Lung (tissue), 16 donors: ENCODE measurements around the gene PSG2. TPM values are rescaled to one million over a fixed set of nuclear protein-coding genes. Genes with fewer than 3 reads are reported as not detected.
A peak's percentile ranks its signal among the peaks of the same experiment; 100 is the strongest.
"Not testable (repeated sequence)": the region's sequence is repeated elsewhere in the genome, so short reads cannot be mapped to it uniquely, and the experiment has no call there.

Experiments used
- ATAC-seq: fragments of 200-7000 bp; cut with Tn5 transposase; one replicate; pipeline ENCODE4 v1.9.1; 2020; ENCODE audit warnings: moderate number of reproducible peaks; ENCODE audit not compliant: insufficient read depth, low FRiP score
- DNase-seq, 3 donors: peaks; one replicate each; pipeline ENCODE4 v3.0.0-alpha.2; 2013 to 2017
- H3K27ac ChIP-seq, 2 donors: one replicate each; pipeline ENCODE4 v1.5.1; 2013; ENCODE audit warnings: mild to moderate bottlenecking in 2 of 2, moderate library complexity in 2 of 2, control low read depth in 1 of 2, inconsistent platforms in 1 of 2, low read depth in 1 of 2, low read length in 1 of 2
- H3K27me3 ChIP-seq, 3 donors: one replicate each; pipeline ENCODE4 v1.5.1; 2013; ENCODE audit warnings: low read length in 2 of 3; ENCODE audit not compliant: control insufficient read depth in 3 of 3, insufficient read depth in 3 of 3
- H3K36me3 ChIP-seq, 4 donors: one replicate each; pipeline ENCODE4 v1.5.1; 2013; ENCODE audit warnings: low read length in 4 of 4, mild to moderate bottlenecking in 1 of 4, moderate library complexity in 1 of 4; ENCODE audit not compliant: control insufficient read depth in 4 of 4, insufficient read depth in 4 of 4
- H3K4me1 ChIP-seq, 5 donors: one replicate each; pipeline ENCODE4 v1.5.1; 2013; ENCODE audit warnings: low read length in 5 of 5, mild to moderate bottlenecking in 2 of 5, moderate library complexity in 1 of 5; ENCODE audit not compliant: control insufficient read depth in 5 of 5, insufficient read depth in 5 of 5
- H3K4me3 ChIP-seq: one replicate; pipeline ENCODE4 v1.5.1; 2013; ENCODE audit warnings: mild to moderate bottlenecking, control low read depth, moderate library complexity
- H3K9ac ChIP-seq, 2 donors: one replicate each; pipeline ENCODE4 v1.5.1; 2013; ENCODE audit warnings: low read length in 2 of 2, control low read depth in 1 of 2; ENCODE audit not compliant: insufficient read depth in 1 of 2
- H3K9me3 ChIP-seq, 4 donors: one replicate each; pipeline ENCODE4 v1.5.1; 2013; ENCODE audit warnings: low read length in 3 of 4, mild to moderate bottlenecking in 1 of 4, moderate library complexity in 1 of 4; ENCODE audit not compliant: control insufficient read depth in 4 of 4, insufficient read depth in 3 of 4
- CTCF ChIP-seq: IDR thresholded peaks from 2 replicates; pipeline ENCODE4 v1.5.1; 2012; ENCODE audit warnings: mild to moderate bottlenecking; ENCODE audit errors: control extremely low read depth, extremely low read depth
- WGBS, 2 donors: extraction: QIAGEN DNeasy Blood & Tissue Kit; methylation state at CpG; one replicate each; pipeline ENCODE4 v1.1.7; 2013; 5-methylcytosine and 5-hydroxymethylcytosine counted together
- long read RNA-seq, 5 donors: transcript quantifications; one replicate each; lab custom pipeline, GENCODE V29; 2026
- polyA plus RNA-seq, 2 donors: library from polyadenylated mRNA; stranded (reverse); fragments of 200-250 nt; gene quantifications; one replicate each; pipeline ENCODE4 v1.2.1, GENCODE V29; 2013
- total RNA-seq, 2 donors: library from RNA; depleted of rRNA in 1 of 2; stranded (reverse); fragments of >200 nt in 1 of 2; gene quantifications; one replicate each; pipeline ENCODE4 v1.2.1, GENCODE V29; 2014 to 2021
- donor health status: control.
- donor health status: control.
- donor health status: Bipolar disorder and iron deficiency.
- donor health status: healthy.
- donor health status: DM: yes; HTN: yes; CAD: no.

The PSG2 gene
- total RNA-seq (not detected), polyA plus RNA-seq (not detected)
- long read RNA-seq, donor 1 = 0 reads
- long read RNA-seq, donor 2 = 0 reads
- long read RNA-seq, donor 3 = 0 reads
- long read RNA-seq, donor 4 = 0 reads
- long read RNA-seq, donor 5 = 0 reads

- H3K36me3 ChIP-seq, DNase-seq, H3K27ac ChIP-seq, ATAC-seq, H3K9me3 ChIP-seq, H3K4me1 ChIP-seq, H3K4me3 ChIP-seq, H3K27me3 ChIP-seq, H3K9ac ChIP-seq: not testable (repeated sequence)
- whole genome bisulfite sequencing, 2 donors = 69 to 76% methylated on average over 2 of the region's 2 CpGs
Observed at GRCh38 chr19:43082601-43083000, at the start of gene PSG2. Gene PSG2 (minus strand): TSS chr19:43082701. CDS start chr19:43082569, 132 bp downstream.

DNA sequence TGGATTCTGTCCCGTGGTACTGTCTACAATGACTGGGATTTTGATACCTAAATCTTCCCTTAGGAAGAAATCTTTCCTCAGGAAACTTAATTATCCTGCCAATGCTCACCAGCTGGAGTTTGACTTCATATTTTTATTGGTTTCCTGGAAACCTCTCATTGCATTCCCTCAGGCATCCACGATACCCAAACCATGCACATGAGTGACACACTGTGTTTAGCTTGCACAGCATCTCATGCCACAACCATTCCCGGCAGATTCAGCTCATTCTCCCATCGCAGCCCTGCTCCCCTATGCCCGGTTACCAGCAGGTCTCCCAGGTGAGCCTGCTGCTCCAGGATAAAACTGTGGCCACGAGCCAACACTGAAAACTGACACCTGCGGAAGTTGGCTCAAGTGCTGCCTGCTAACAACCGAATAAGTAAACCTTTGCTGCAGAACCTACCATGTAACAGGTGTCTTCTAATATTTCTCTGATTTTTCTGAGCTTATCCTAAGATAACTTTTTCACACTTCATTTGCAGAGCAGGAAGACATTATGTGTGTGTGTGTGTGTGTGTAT lies 48.9 kb upstream of the PSG2 start:
- H3K9me3 ChIP-seq, H3K27me3 ChIP-seq, H3K4me3 ChIP-seq, H3K36me3 ChIP-seq, H3K4me1 ChIP-seq, H3K9ac ChIP-seq, ATAC-seq, H3K27ac ChIP-seq: not testable (repeated sequence)
- peak; percentile 8 to 62 (median 54) for DNase-seq
- WGBS, 2 donors = 62 to 70% methylated on average over 8 of the region's 8 CpGs

GRCh38 chr19:43129197-43129596 lies 46.7 kb upstream of the PSG2 start:
- H3K4me3 ChIP-seq, H3K4me1 ChIP-seq, ATAC-seq, H3K27ac ChIP-seq, H3K9ac ChIP-seq, H3K36me3 ChIP-seq, H3K9me3 ChIP-seq, DNase-seq, H3K27me3 ChIP-seq: not testable (repeated sequence)
- WGBS, 2 donors = 82 to 85% methylated on average over 7 of the region's 7 CpGs

DNA sequence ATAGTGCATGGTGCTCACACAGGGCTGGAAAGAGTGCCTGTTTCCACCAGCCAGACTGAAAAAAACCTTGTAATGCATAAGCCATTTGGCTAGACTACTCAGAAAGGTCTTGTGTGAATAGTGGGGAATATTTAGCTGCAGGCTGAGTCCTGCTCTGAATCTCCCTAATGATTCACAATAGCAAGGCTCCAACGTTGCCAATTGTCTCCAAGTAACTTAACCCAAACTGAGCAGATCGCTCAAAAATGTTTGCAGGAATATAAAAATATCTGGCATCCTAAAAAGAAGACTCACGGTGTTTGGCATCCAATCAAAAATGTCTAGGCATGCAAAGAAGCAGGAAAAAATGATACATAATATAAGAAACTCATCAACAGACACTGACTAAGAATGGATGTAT lies 44.8 kb upstream of the PSG2 start:
- H3K27me3 ChIP-seq, H3K36me3 ChIP-seq, H3K9ac ChIP-seq, H3K4me1 ChIP-seq, ATAC-seq, H3K4me3 ChIP-seq, H3K27ac ChIP-seq, H3K9me3 ChIP-seq, DNase-seq: not testable (repeated sequence)
- WGBS, 2 donors = 68 to 80% methylated on average over 3 of the region's 3 CpGs

DNA sequence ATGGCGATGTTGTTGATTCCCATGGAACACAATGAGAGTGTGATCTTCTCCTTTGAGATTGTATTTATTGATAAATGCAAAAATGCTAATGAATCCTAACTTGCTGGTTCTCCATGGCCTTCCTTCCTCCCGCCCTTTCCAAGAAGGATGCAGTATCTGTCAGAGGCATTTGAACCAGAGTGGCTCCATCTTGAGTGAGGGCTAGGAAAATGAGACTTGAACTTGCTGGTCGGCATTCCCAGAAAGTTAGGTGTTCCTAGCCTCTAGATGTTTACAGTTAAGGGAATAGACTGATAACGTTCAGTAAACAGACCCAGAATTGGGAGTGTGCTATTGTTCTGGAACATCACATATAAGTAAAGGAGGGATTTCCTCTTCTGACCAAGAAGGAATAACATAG lies 44.2 kb upstream of the PSG2 start:
- Histone ChIP-seq H3K27me3 (peaks cover 0 to 2% (median 0%) of the 10 kb centered on the region in 3 donors), H3K36me3 (no peaks in the 10 kb centered on the region), H3K27ac (no peak overlapping the region), H3K9me3 (no peaks in the 10 kb centered on the region), H3K4me1 (no peaks in the 10 kb centered on the region), H3K9ac (no peak overlapping the region), H3K4me3 (no peak overlapping the region)
- DNase-seq (no peak), ATAC-seq (no peak)
- WGBS, 2 donors = 71 to 86% methylated on average over 4 of the region's 4 CpGs
- TF ChIP-seq CTCF = no peak
